Measurements from ENCODE around the gene C1orf116.

C1orf116 gene

GRCh38 chr1:207034208-207034607, 1.7 kb upstream of the C1orf116 start:
- DNase-seq, result no peak

DNA sequence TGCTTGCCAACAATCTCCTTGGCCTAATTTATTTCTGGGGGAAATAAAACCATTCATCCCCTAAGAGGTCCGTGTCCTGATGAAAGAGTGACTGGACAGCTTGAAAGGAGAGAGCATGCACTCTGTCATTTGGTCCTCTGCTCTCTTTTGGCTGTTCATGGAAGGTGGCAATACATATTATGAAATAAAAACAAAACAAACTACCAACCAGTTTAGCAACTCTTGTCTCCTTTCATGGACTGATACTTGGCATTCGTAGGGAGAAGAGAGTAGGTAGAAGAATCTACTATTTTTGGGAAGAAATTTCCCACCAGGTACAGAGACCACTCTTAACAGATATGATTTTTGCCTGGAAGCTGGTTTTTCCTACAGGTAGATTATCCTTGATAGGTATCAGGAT, 746 bp upstream of the C1orf116 start:
- no peak for DNase-seq

DNA sequence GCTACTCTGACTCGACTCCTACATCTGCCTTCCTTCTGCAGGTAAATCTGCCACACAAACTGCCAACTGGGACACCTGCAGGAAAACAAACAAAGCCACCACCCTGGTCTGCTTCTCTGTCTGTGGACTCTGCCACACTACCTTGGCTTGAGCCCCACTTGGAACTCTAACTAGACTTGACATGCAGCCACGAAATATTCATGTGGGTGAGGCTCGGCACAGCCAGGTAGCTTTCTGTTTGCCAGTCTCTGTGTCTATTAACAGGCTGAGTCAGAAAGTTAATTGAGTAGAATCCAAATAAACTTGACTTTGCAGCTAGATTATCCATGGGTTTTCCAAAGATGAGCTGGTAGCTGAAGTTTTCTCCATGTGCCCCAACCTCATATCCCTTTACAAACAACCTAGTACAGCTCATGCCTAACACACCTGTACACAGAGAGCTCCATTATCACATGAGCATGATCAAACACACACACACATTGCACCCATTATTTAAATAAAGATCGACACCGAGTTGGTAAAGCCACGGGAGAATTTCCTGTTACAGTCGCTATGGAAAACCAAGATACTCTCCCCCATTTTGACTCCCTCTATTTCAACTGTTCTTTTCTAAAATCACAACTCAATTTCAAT, 808 bp downstream of the C1orf116 start:
- no peak for DNase-seq

GRCh38 chr1:207031016-207031415, 1.5 kb downstream of the C1orf116 start:
- DNase-seq, result no peak

DNA sequence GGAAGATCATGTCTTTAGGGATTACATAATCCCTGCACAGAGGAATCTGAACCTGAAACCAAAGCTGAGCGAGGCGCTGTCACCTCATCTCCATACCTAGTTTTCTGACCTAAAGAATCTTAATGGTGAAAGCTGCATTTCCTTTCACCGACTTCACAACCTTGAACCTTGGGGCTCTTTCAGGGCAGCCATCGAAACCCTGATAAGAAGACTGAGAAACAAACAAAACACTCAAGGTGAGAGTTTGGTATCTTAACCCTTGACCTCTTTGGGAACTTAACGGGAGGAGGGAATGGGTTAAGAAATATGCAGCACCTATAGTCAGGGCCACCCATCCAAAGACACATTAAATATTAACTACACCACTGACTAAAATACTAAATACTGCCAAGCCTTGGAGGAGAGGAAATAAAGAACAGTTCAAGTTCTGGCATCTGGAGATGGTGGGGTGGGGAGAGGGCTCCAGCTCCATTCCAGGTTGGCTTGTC, 2.0 kb downstream of the C1orf116 start:
- DNase-seq, result no peak

DNA sequence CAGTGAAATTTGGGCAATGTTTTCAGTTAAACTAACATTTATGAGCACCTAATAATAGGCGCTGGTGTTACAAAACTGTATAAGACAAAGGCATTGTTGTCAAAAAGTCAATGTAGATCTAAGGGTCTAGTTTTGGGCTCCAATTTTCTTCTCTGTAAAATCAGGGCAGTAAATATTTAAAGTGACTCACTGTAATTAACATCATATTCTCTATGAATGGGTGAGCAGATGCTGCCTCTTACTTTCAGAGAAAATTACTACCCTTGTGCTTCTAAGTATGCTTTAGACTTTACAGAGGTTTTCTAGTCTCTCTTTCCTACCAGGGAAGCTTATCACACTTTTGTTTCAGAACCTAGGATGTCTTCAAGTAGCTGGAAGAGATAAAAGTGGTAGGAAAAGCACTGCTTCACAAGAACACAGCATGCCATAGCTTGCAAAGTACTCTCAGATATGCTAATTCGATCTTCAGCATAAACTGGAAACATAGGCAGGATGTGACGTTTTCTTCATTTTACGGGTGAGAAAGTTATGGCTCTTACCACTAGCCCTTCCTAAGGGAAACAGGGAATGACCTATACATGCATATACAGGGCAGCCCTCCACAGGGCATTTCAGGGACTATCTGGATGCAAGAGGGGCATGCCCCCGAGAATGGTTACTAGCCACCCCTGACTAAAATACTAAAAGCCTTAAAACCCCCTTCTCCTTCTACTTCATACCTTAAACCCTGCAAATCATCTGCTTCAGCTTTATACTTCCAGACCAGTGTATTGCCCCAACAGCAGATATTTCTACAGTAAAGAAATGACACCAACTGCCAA, 2.6 kb downstream of the C1orf116 start:
- DNase-seq, result no peak

DNA sequence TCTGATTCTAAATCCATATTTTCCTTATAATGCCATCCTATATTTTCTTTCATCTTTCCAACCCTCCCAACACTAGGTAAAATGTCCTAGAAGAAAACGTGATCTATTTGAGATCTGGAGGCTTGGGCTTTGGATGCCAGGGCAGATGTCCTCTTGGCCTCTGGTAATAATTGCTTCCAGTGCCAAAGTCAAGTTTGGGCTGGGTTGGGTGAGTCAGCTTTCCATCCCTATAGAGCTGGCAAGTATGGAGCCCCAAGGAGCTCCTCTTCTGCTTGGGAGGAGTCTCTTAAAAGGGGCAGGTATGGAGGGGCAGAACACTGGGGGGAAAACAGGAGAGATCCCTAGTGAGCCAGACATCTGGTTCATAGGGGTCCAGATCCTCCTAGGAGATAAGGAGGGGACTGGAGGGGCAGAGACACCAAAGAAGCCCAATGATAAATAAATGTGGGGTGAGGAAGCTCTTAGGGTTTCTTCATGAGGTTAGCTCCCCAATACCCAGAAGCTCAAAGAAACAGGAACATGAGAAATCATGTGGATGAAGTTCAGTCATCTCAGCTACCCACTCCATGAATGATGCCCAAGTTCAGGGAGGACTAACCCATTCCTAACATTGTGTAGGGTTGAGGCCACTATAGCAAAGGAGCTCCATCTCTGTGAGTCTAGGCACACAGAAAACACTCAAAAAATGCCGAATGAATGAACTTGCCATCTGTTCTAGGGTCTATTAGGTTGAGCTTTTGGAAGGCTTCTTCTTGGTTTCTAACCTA, 3.5 kb downstream of the C1orf116 start:
- DNase-seq, result no peak

DNA sequence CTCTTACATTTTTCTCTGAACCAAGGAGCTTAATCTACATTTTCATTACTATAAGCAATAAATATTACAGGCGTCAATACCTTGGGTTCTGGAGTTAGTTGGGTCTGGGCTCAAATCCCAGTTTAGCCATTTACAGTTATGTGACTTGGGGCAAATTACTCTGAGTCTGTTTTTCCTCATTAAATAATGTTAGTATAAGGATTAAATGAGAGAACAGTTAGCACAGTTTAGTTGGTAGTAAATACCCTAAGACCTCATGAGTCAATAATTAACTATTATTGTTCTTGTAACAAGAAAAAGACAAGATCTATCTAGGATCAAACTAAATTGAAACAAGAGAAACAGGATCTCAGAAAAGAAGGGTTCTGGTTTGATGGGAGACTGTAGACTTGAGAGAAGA, 4.6 kb downstream of the C1orf116 start:
- no peak for DNase-seq

DNA sequence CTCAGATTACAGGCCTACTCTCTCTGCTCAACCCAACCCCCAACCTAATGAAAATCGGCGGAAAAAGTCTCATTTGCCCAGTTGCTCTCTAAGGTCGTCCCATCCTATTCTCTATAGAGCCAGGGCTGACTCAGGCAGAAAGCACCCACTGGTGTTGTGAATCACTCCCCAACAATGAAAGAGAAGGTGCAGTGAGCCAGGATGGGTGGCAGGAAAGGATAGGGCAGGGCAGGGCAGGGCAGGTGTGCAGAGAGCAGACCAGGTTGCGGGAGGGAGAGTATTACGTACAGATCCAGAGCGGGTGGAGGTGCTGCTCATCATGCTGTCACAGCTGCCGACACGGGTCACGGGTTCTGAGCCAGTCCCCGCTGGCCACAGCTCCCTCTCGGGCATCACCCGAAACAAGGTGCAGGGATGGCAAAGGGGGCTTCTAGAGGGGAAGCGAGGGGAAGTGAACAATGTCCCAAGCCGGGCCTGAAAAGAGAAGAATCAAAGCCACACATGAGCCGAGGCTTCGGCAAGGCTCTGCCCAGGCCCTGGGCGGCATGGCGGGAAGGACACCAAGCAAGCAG, 5.3 kb downstream of the C1orf116 start:
- no peak for DNase-seq

DNA sequence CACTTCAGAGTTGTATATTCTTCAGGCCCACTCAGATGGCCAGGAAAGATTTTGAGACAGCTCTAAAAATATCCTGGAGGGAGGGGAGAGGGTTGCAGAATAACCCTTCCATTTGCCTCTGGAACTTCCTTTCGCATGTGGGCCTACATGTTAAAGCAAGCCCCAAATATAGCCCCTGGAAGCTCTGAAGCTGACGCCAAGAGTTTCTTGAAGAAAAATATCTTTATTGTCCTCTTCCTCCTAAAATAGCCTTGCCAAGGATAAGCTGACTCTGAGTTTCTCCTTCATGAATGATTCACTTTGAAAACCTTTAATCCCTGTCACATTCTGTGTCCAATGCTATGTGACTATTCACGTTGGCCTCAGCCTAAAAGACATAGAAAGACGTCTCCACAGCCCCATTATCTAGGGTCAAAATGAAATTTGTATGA, 6.4 kb downstream of the C1orf116 start:
- DNase-seq, result no peak

GRCh38 chr1:207025146-207025880, 7.2 kb downstream of the C1orf116 start:
- no peak for DNase-seq

GRCh38 chr1:207024202-207025145, 8.1 kb downstream of the C1orf116 start:
- DNase-seq, result no peak

DNA sequence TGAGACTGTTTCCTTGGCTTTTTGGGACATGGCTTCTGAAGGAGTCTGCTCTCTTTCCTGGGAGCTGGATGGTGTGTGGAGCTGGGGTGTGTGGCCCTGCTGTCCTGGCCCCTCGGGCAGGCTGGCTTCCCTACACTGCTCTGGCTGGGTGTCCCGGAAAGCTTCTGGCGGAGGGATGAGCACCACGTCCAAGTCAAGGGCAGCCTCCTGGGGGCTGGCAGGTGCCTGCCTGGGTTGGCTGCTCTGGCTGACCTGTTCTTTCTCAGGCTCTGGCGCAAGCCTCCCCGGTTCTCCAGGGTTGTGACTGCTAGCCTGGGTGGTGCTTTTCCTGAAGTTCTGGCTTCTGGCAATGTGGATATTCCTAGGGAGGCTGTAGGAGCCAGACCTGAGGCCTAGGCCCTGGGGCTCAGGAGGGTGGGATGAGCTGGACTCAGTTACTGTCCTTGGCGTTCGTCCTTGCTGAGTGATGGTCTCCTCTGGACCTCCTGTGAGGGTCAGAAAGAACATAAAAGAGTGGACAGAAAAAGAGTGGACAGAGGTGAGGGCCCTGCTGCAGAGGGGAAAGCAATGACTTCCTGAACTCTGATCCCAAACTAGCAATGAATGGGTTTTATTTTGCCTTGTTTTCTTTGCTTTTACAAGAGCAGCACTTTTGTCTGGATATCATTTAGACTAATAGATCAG, 9.4 kb downstream of the C1orf116 start:
- DNase-seq, result no peak

GRCh38 chr1:207021876-207022596, 10.5 kb downstream of the C1orf116 start:
- no peak for DNase-seq

GRCh38 chr1:207021139-207021861, 11.3 kb downstream of the C1orf116 start:
- DNase-seq, result no peak

DNA sequence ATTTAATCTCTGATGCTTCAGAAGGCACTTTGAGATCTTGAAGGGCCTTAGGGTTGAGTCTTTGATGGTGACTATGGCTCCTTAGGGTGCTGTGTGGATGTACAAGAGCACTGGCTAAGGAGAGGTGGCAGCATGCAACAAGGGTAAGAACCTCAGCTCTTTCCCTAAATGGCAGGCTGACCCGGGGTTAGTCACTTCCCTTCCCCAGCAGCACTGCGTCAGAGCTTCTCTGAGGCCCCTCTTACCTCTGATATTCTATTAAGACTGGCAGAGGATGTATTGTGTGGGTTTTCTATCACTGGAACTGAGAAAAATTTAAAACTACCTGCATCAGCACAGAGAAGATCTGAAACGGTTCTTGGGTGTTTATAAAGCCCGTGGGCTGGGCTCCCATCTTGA, 11.8 kb downstream of the C1orf116 start:
- no peak for DNase-seq

DNA sequence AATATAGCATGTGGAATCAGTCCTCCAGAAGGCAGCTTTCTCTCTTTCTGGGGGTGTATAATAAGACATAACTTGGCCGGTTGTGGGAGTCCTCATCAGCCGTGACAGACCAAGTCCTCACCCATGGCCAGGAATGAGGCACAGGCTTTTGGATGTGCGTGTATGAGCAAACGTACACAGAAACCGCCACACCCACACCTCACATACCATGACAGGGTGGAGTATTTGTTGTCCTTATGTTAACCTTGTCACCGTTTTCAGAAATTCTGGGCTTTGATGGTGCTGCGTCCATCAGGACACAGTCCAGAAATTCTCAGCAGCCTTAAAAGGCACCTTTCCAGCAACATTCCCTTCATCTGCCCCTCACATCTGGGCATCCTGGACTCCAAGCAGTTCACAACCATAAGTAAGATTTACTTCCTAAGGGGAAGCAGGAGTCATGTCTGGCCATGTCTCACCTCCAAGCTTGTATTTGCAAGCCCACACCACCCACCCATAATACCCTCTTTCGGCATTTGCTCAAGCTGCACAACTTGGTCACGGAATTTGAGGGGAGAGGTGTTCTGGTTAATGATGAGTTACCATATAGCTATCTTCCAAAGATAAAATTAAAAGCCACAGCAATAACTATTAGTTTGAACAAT, 12.4 kb downstream of the C1orf116 start:
- no peak for DNase-seq

GRCh38 chr1:207019661-207020060, 12.9 kb downstream of the C1orf116 start:
- DNase-seq, result no peak

DNA sequence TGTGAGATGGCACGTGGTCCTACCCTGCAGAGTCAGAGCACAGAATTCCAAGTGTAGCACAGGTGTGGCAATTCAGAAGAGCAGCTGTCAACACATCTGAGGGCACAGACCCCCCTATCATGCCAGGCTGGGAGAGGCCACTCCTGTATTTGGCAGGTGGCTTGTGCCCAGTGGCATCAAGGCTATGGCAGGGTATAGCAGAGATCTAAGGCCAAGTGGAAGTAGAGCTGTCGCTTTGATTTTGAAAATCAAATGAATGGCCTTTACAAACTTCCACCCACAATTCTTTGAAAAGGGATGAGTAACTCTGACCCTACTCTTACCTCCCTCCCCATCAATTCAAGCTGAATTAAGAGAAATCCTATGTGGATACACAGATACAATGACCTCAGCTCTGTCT, 13.4 kb downstream of the C1orf116 start:
- DNase-seq, result no peak
